Upper lobe of left lung (tissue), 4 donors: ENCODE data around the gene QPRT.

Source experiments
- POLR2A ChIP-seq, 4 donors: fragments of 450-650 bp; IDR thresholded peaks; one replicate each; pipeline ENCODE4 v1.5.1; 2016 to 2017; ENCODE audit warnings: antibody characterized with exemption in 4 of 4, mild to moderate bottlenecking in 2 of 4
- TF ChIP-seq, protein P1 (sequence below), 6 experiments: fragments of 450-650 bp in 4 of 6; fragments of 200-600 bp in 2 of 6; sonication (generic) in 2 of 6; IDR thresholded peaks; one replicate each; pipeline ENCODE4 v1.5.1; 2016 to 2019; ENCODE audit warnings: antibody characterized with exemption in 6 of 6

DNA sequence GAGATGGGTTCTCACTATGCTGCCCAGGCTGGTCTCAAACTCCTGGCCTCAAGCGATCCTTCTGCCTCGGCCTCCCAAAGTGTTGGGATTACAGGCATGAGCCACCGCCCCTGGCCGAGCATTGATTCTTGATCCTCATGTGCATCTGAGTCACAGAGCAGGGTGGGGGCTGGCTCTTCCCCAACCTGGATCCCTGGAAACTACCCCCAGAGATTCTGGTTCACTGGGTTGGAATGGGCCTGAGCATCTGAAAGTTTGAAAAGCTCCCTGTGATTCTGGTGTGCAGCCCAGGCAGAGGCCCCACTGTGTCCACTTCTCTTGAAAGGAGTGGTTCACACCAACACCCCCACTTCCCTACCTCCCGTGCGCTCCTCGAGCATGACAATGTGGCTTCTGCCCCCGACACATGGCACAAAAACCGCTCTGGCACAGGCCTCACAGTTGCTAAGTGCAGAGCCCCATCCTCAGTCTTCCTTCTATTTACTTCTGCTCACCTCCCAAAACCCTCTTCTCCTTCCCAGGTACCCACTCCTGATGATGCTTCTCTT lies 4.6 kb downstream of the QPRT start:
- TF ChIP-seq, protein P1, sequence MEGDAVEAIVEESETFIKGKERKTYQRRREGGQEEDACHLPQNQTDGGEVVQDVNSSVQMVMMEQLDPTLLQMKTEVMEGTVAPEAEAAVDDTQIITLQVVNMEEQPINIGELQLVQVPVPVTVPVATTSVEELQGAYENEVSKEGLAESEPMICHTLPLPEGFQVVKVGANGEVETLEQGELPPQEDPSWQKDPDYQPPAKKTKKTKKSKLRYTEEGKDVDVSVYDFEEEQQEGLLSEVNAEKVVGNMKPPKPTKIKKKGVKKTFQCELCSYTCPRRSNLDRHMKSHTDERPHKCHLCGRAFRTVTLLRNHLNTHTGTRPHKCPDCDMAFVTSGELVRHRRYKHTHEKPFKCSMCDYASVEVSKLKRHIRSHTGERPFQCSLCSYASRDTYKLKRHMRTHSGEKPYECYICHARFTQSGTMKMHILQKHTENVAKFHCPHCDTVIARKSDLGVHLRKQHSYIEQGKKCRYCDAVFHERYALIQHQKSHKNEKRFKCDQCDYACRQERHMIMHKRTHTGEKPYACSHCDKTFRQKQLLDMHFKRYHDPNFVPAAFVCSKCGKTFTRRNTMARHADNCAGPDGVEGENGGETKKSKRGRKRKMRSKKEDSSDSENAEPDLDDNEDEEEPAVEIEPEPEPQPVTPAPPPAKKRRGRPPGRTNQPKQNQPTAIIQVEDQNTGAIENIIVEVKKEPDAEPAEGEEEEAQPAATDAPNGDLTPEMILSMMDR (IDR thresholded peaks at IDR 0.05): no peak
- no peak for TF ChIP-seq POLR2A (IDR thresholded peaks at IDR 0.05)
